Endothelial cell (in vitro differentiated cells): ENCODE data around the gene TTC34. TPM values are rescaled to one million over a fixed set of nuclear protein-coding genes. Genes with fewer than 3 reads are reported as not detected.

Experiments
- DNase-seq: peaks from one replicate; pipeline ENCODE4 v3.0.0; 2021; ENCODE audit warnings: low spot score
- H3K27ac Mint-ChIP-seq: one replicate; pipeline ENCODE4 v1.8.0; 2021; ENCODE audit warnings: mixed read lengths, inconsistent platforms; ENCODE audit not compliant: unreplicated experiment
- H3K27me3 Mint-ChIP-seq: one replicate; pipeline ENCODE4 v1.8.0; 2021; ENCODE audit warnings: mild to moderate bottlenecking, moderate library complexity, mixed read lengths, inconsistent platforms; ENCODE audit not compliant: unreplicated experiment
- H3K36me3 Mint-ChIP-seq: one replicate; pipeline ENCODE4 v1.8.0; 2021; ENCODE audit warnings: mild to moderate bottlenecking, low read depth, mixed read lengths, inconsistent platforms; ENCODE audit not compliant: unreplicated experiment
- H3K4me1 Mint-ChIP-seq: one replicate; pipeline ENCODE4 v1.8.0; 2021; ENCODE audit warnings: mild to moderate bottlenecking, mixed read lengths, inconsistent platforms; ENCODE audit not compliant: unreplicated experiment
- H3K4me3 Mint-ChIP-seq: one replicate; pipeline ENCODE4 v1.8.0; 2021; ENCODE audit warnings: mild to moderate bottlenecking, mixed read lengths, inconsistent platforms; ENCODE audit not compliant: unreplicated experiment
- H3K9me3 Mint-ChIP-seq: one replicate; pipeline ENCODE4 v1.8.0; 2021; ENCODE audit warnings: mixed read lengths, inconsistent platforms; ENCODE audit not compliant: unreplicated experiment
- CTCF ChIP-seq: fragments of 200-600 bp; sonication (generic); IDR thresholded peaks from one replicate; pipeline ENCODE4 v1.5.0; 2021; ENCODE audit warnings: antibody characterized with exemption; ENCODE audit not compliant: unreplicated experiment
- total RNA-seq: library from RNA; stranded (reverse); fragmentation: NEBNext Ultra II Directional; extraction: Animal tissue kit (Norgen Biotek cat#: 25700); gene quantifications from one replicate; pipeline ENCODE4 v1.2.1, GENCODE V29; 2021; ENCODE audit not compliant: unreplicated experiment

The TTC34 gene
- total RNA-seq, 1 donor from 2014 or later: 0.82 TPM

- H3K4me3 Mint-ChIP-seq: no peak overlapping the region
- no peak for TF ChIP-seq CTCF
- H3K36me3 Mint-ChIP-seq: no peaks in the 10 kb centered on the region
- peaks cover 7% of the 10 kb centered on the region for H3K27me3 Mint-ChIP-seq
- H3K4me1 Mint-ChIP-seq: no peaks in the 10 kb centered on the region
- H3K27ac Mint-ChIP-seq: no peak overlapping the region
- H3K9me3 Mint-ChIP-seq: no peaks in the 10 kb centered on the region
- no peak for DNase-seq
Observed at GRCh38 chr1:2829846-2830615, 28.5 kb upstream of the TTC34 start.

GRCh38 chr1:2828586-2829250 lies 27.2 kb upstream of the TTC34 start:
- H3K27me3 Mint-ChIP-seq: peaks cover 2% of the 10 kb centered on the region
- H3K4me1 Mint-ChIP-seq: no peaks in the 10 kb centered on the region
- TF ChIP-seq CTCF: no peak
- no peak overlapping the region for H3K27ac Mint-ChIP-seq
- H3K36me3 Mint-ChIP-seq: no peaks in the 10 kb centered on the region
- H3K9me3 Mint-ChIP-seq: no peaks in the 10 kb centered on the region
- no peak for DNase-seq
- no peak overlapping the region for H3K4me3 Mint-ChIP-seq

GRCh38 chr1:2826736-2827292 lies 25.3 kb upstream of the TTC34 start:
- Mint-ChIP-seq H3K36me3 (no peaks in the 10 kb centered on the region), H3K4me1 (no peaks in the 10 kb centered on the region), H3K27me3 (peaks cover 2% of the 10 kb centered on the region), H3K4me3 (no peak overlapping the region), H3K27ac (no peak overlapping the region), H3K9me3 (no peaks in the 10 kb centered on the region)
- no peak for DNase-seq
- no peak for TF ChIP-seq CTCF

GRCh38 chr1:2826316-2826715 lies 24.8 kb upstream of the TTC34 start:
- no peaks in the 10 kb centered on the region for H3K9me3 Mint-ChIP-seq
- no peak overlapping the region for H3K4me3 Mint-ChIP-seq
- TF ChIP-seq CTCF: no peak
- H3K4me1 Mint-ChIP-seq: no peaks in the 10 kb centered on the region
- H3K27me3 Mint-ChIP-seq: peaks cover 2% of the 10 kb centered on the region
- H3K27ac Mint-ChIP-seq: no peak overlapping the region
- DNase-seq: no peak
- H3K36me3 Mint-ChIP-seq: no peaks in the 10 kb centered on the region
